Panc1 (cell line): ENCODE data around the gene OR5B21. TPM values are rescaled to one million over a fixed set of nuclear protein-coding genes. Genes with fewer than 3 reads are reported as not detected.

Experiments used
- ATAC-seq: fragments of 200-7000 bp; cut with Tn5 transposase; 2 replicates; pipeline ENCODE4 v1.9.1; 2020; ENCODE audit warnings: mild to moderate bottlenecking, moderate library complexity
- BruUV-seq: library from RNA; stranded (reverse); fragments of 400-500 nt; replicated peaks from 2 replicates; lab custom pipeline; 2021; lab: Mats Ljungman, UMichigan
- CTCF ChIA-PET: fragments of 300-600 bp; sonication (Branson Sonifier 250); formaldehyde crosslinking; loops from one replicate; lab custom pipeline; 2022; ENCODE audit warnings: antibody characterized with exemption; lab: Charles Lee
- POLR2A ChIA-PET: fragments of 300-600 bp; sonication (Branson Sonifier 250); formaldehyde crosslinking; loops from one replicate; lab custom pipeline; 2022; ENCODE audit warnings: antibody characterized with exemption; lab: Charles Lee
- DNase-seq: peaks from one replicate; pipeline ENCODE4 v3.0.0-alpha.2; 2010; ENCODE audit warnings: low read depth, low spot score
- H3K27ac ChIP-seq: 2 replicates; pipeline ENCODE4 v1.5.1; 2011; ENCODE audit warnings: mild to moderate bottlenecking, low read length, inconsistent platforms
- H3K27me3 ChIP-seq: fragments of 200-500 bp; sonication (Bioruptor generic); 2 replicates; pipeline ENCODE4 v1.6.0; 2014; ENCODE audit warnings: low read length, inconsistent platforms; ENCODE audit not compliant: control insufficient read depth, insufficient read depth
- H3K36me3 ChIP-seq: fragments of 200-500 bp; sonication (Bioruptor generic); 2 replicates; pipeline ENCODE4 v1.5.1; 2014; ENCODE audit warnings: inconsistent platforms, mild to moderate bottlenecking, low read length, moderate library complexity; ENCODE audit not compliant: control insufficient read depth, insufficient read depth
- H3K4me1 ChIP-seq: 2 replicates; pipeline ENCODE4 v1.5.1; 2011; ENCODE audit warnings: inconsistent platforms, mild to moderate bottlenecking, low read length, moderate library complexity; ENCODE audit not compliant: control insufficient read depth, insufficient read depth
- H3K4me3 ChIP-seq, 2 experiments: 2 replicates each; pipeline ENCODE4 v1.5.1; 2011 to 2012; ENCODE audit warnings: low read depth in 2 of 2, low read length in 2 of 2, mild to moderate bottlenecking in 2 of 2, inconsistent platforms in 1 of 2, moderate library complexity in 1 of 2
- H3K9me3 ChIP-seq: fragments of 200-500 bp; sonication (Bioruptor generic); 2 replicates; pipeline ENCODE4 v1.5.1; 2014; ENCODE audit warnings: low read depth, mild to moderate bottlenecking, inconsistent platforms, low read length, moderate library complexity; ENCODE audit not compliant: control insufficient read depth, insufficient read depth
- POLR2AphosphoS5 ChIP-seq: IDR thresholded peaks from 2 replicates; pipeline ENCODE4 v1.6.1; 2012; ENCODE audit warnings: mild to moderate bottlenecking, low read depth, low read length, moderate library complexity
- SIN3A ChIP-seq: IDR thresholded peaks from 2 replicates; pipeline ENCODE4 v1.6.1; 2012; ENCODE audit warnings: low read depth, mild to moderate bottlenecking, low read length, moderate library complexity, borderline replicate concordance; ENCODE audit not compliant: insufficient read depth
- TCF7L2 ChIP-seq: IDR thresholded peaks from 2 replicates; pipeline ENCODE4 v1.6.1; 2011; ENCODE audit warnings: mild to moderate bottlenecking, low read depth, low read length, inconsistent platforms
- in situ Hi-C: cut with HindIII; loops from 2 replicates; pipeline ENCODE4 v1.10.0; 2016; ENCODE audit warnings: low sequenced_read_pairs, low pct_unique_long_range_greater_than_20kb
- intact Hi-C: fragments of 100-400 bp; cut with micrococcal nuclease; formaldehyde crosslinking; loops from one replicate; pipeline ENCODE4 v1.10.0; 2022; ENCODE audit not compliant: unreplicated experiment
- total RNA-seq: library from RNA; stranded (reverse); gene quantifications from one replicate; pipeline ENCODE4 v1.2.1, GENCODE V29; 2021; ENCODE audit not compliant: unreplicated experiment
- TF ChIP-seq, protein P1 (sequence below), 2 experiments: IDR thresholded peaks; 2 replicates each; pipeline ENCODE4 v1.6.1; 2011 to 2012; ENCODE audit warnings: low read depth in 2 of 2, control low read depth in 1 of 2, low read length in 1 of 2, mild to moderate bottlenecking in 1 of 2, moderate library complexity in 1 of 2; ENCODE audit not compliant: insufficient read depth in 1 of 2
- TF ChIP-seq, protein P2 (sequence below): fragments of 450-650 bp; IDR thresholded peaks from 2 replicates; pipeline ENCODE4 v1.5.1; 2017; ENCODE audit warnings: mild to moderate bottlenecking

OR5B21 gene
- total RNA-seq, 1 experiment from 2014 or later = not detected

DNA sequence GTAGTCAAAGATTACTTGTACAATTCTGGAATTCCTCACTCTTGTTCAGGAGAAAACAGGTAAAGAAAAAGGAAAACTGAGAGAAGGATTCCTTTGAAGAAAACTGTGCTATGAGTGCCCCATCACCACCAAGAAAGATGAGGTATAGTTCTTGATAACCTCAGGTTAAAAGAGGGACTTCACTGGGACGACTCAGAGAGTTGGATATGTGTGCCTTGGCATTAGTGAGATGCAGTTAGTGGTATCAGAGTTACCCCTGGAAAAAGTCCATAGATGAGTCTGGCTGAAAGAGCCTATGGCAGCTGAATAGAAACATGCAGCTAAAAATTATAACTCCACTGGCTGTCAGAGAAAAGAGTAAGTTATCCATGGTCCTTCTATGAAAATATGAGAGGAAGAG lies 38.9 kb upstream of the OR5B21 start:
- ATAC-seq = no peak
- Histone ChIP-seq H3K4me3 (no peak overlapping the region), H3K27ac (no peak overlapping the region), H3K4me1 (no peaks in the 10 kb centered on the region), H3K36me3 (no peaks in the 10 kb centered on the region), H3K27me3 (no peaks in the 10 kb centered on the region), H3K9me3 (no peaks in the 10 kb centered on the region)
- CTCF ChIA-PET = no interaction called here
- no TSS peak for BruUV-seq
- POLR2A ChIA-PET = no interaction called here
- in situ Hi-C loops (no loop called here), intact Hi-C loops (no loop called here)
- DNase-seq = no peak
- TF ChIP-seq TCF7L2 (no peak), POLR2AphosphoS5 (no peak), SIN3A (no peak)
- TF ChIP-seq, protein P1, sequence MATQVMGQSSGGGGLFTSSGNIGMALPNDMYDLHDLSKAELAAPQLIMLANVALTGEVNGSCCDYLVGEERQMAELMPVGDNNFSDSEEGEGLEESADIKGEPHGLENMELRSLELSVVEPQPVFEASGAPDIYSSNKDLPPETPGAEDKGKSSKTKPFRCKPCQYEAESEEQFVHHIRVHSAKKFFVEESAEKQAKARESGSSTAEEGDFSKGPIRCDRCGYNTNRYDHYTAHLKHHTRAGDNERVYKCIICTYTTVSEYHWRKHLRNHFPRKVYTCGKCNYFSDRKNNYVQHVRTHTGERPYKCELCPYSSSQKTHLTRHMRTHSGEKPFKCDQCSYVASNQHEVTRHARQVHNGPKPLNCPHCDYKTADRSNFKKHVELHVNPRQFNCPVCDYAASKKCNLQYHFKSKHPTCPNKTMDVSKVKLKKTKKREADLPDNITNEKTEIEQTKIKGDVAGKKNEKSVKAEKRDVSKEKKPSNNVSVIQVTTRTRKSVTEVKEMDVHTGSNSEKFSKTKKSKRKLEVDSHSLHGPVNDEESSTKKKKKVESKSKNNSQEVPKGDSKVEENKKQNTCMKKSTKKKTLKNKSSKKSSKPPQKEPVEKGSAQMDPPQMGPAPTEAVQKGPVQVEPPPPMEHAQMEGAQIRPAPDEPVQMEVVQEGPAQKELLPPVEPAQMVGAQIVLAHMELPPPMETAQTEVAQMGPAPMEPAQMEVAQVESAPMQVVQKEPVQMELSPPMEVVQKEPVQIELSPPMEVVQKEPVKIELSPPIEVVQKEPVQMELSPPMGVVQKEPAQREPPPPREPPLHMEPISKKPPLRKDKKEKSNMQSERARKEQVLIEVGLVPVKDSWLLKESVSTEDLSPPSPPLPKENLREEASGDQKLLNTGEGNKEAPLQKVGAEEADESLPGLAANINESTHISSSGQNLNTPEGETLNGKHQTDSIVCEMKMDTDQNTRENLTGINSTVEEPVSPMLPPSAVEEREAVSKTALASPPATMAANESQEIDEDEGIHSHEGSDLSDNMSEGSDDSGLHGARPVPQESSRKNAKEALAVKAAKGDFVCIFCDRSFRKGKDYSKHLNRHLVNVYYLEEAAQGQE (IDR thresholded peaks at IDR 0.05; ENCODE audit: insufficient read depth in 1 of 2, low read depth in 2 of 2, low read length in 1 of 2) = no peak
- TF ChIP-seq, protein P2, sequence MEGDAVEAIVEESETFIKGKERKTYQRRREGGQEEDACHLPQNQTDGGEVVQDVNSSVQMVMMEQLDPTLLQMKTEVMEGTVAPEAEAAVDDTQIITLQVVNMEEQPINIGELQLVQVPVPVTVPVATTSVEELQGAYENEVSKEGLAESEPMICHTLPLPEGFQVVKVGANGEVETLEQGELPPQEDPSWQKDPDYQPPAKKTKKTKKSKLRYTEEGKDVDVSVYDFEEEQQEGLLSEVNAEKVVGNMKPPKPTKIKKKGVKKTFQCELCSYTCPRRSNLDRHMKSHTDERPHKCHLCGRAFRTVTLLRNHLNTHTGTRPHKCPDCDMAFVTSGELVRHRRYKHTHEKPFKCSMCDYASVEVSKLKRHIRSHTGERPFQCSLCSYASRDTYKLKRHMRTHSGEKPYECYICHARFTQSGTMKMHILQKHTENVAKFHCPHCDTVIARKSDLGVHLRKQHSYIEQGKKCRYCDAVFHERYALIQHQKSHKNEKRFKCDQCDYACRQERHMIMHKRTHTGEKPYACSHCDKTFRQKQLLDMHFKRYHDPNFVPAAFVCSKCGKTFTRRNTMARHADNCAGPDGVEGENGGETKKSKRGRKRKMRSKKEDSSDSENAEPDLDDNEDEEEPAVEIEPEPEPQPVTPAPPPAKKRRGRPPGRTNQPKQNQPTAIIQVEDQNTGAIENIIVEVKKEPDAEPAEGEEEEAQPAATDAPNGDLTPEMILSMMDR = no peak

DNA sequence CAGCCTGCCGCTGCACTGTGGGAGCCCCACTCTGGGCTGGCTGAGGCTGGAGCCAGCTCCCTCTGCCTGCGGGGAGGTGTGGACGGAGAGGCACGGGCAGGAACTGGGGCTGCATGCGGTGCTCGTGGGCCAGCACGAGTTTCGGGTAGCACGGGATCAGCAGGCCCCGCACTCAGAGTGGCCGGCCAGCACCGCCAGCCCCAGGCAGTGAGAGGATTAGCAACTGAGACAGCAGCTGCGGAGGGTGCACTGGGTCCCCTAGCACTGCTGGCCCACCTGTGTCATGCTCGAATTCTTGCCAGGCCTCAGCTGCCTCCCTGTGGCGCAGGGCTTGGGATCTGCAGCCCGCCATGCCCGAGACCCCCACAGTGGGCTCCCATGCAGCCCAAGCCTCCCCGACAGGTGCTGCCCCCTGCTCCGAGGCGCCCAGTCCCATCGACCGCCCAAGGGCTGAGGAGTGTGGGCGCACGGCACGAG lies 24.0 kb upstream of the OR5B21 start:
- Histone ChIP-seq H3K36me3 (no peaks in the 10 kb centered on the region), H3K4me1 (no peaks in the 10 kb centered on the region), H3K27me3 (no peaks in the 10 kb centered on the region), H3K27ac (no peak overlapping the region), H3K9me3 (no peaks in the 10 kb centered on the region), H3K4me3 (no peak overlapping the region)
- BruUV-seq = no TSS peak
- intact Hi-C loops = no loop called here
- CTCF ChIA-PET = no interaction called here
- TF ChIP-seq SIN3A (no peak), TCF7L2 (no peak), POLR2AphosphoS5 (no peak)
- TF ChIP-seq, protein P2 = no peak
- TF ChIP-seq, protein P1 (IDR thresholded peaks at IDR 0.05; ENCODE audit: insufficient read depth in 1 of 2, low read depth in 2 of 2, low read length in 1 of 2) = no peak
- POLR2A ChIA-PET = no interaction called here
- in situ Hi-C loops = no loop called here
- DNase-seq = no peak
- ATAC-seq = no peak
